ENCODE results near the gene SPATS2. TPM values are rescaled to one million over a fixed set of nuclear protein-coding genes. Genes with fewer than 3 reads are reported as not detected.

Gene SPATS2
- total RNA-seq, 1 experiment from 2014 or later: 56.3 TPM

GRCh38 chr12:49340095-49340870 lies 27.0 kb upstream of the SPATS2 start:
- Histone ChIP-seq H3K4me1 (ENCODE audit: control insufficient read depth, insufficient read depth, low read length) (peaks cover 10% of the 10 kb centered on the region), H3K4me3 (ENCODE audit: low read depth in 2 of 2, low read length in 2 of 2) (no peak overlapping the region), H3K9me3 (ENCODE audit: control insufficient read depth, insufficient read depth, low read depth, low read length) (no peaks in the 10 kb centered on the region), H3K27ac (ENCODE audit: low read length) (no peak overlapping the region), H3K27me3 (ENCODE audit: control insufficient read depth, insufficient read depth, low read length) (no peaks in the 10 kb centered on the region; the same call in 1 of the 2 replicates), H3K36me3 (ENCODE audit: control insufficient read depth, insufficient read depth, low read length) (no peaks in the 10 kb centered on the region)
- CTCF ChIA-PET: interaction anchor here (0.5 kb wide), 1 partner anchor 172 kb away, joined by 3 read pairs; no protein-coding TSS in a partner anchor
- no peak for DNase-seq (ENCODE audit: low read depth, low spot score)
- no peak for ATAC-seq
- no TSS peak for BruUV-seq (replicated peaks)
- TF ChIP-seq CTCF (IDR thresholded peaks at IDR 0.05) (no peak), TCF7L2 (IDR thresholded peaks at IDR 0.05; ENCODE audit: low read depth, low read length) (no peak), REST (IDR thresholded peaks at IDR 0.05; ENCODE audit: insufficient read depth in 1 of 2, low read depth in 2 of 2, low read length in 1 of 2) (no peak), SIN3A (IDR thresholded peaks at IDR 0.05; ENCODE audit: borderline replicate concordance, insufficient read depth, low read depth, low read length) (no peak), POLR2AphosphoS5 (IDR thresholded peaks at IDR 0.05; ENCODE audit: low read depth, low read length) (no peak)
- in situ Hi-C loops (cut with HindIII; ENCODE audit: low pct_unique_long_range_greater_than_20kb, low sequenced_read_pairs) (no loop called here), intact Hi-C loops (cut with micrococcal nuclease; ENCODE audit: unreplicated experiment) (no loop called here)
- POLR2A ChIA-PET: no interaction called here

- no peaks in the 10 kb centered on the region for H3K36me3 ChIP-seq (ENCODE audit: control insufficient read depth, insufficient read depth, low read length)
- ATAC-seq: no peak
- in situ Hi-C loops (cut with HindIII; ENCODE audit: low pct_unique_long_range_greater_than_20kb, low sequenced_read_pairs) (no loop called here), intact Hi-C loops (cut with micrococcal nuclease; ENCODE audit: unreplicated experiment) (no loop called here)
- ChIA-PET POLR2A (no interaction called here), CTCF (interaction anchor here (0.5 to 2.1 kb wide), 8 partner anchors 9 to 119 kb away, joined by 3 to 19 read pairs (median 3); partner anchors contain the start of gene PRPH)
- H3K9me3 ChIP-seq (ENCODE audit: control insufficient read depth, insufficient read depth, low read depth, low read length): no peaks in the 10 kb centered on the region
- no TSS peak for BruUV-seq (replicated peaks)
- peaks cover 16% of the 10 kb centered on the region for H3K4me1 ChIP-seq (ENCODE audit: control insufficient read depth, insufficient read depth, low read length)
- no peak for TF ChIP-seq REST (IDR thresholded peaks at IDR 0.05; ENCODE audit: insufficient read depth in 1 of 2, low read depth in 2 of 2, low read length in 1 of 2)
- no peak for TF ChIP-seq CTCF (IDR thresholded peaks at IDR 0.05)
- no peak for TF ChIP-seq POLR2AphosphoS5 (IDR thresholded peaks at IDR 0.05; ENCODE audit: low read depth, low read length)
- TF ChIP-seq SIN3A (IDR thresholded peaks at IDR 0.05; ENCODE audit: borderline replicate concordance, insufficient read depth, low read depth, low read length): no peak
- no peak for TF ChIP-seq TCF7L2 (IDR thresholded peaks at IDR 0.05; ENCODE audit: low read depth, low read length)
- no peak for DNase-seq (ENCODE audit: low read depth, low spot score)
- no peak overlapping the region for H3K27ac ChIP-seq (ENCODE audit: low read length)
- no peak overlapping the region for H3K4me3 ChIP-seq (ENCODE audit: low read depth in 2 of 2, low read length in 2 of 2)
- no peaks in the 10 kb centered on the region; the same call in 1 of the 2 replicates for H3K27me3 ChIP-seq (ENCODE audit: control insufficient read depth, insufficient read depth, low read length)
These were observed 26.1 kb upstream of the SPATS2 start for GRCh38 chr12:49340971-49341776.

Measured in Panc1 (cell line).